Fibroblast of the aortic adventitia (primary cell): ENCODE data around the gene ITGBL1. TPM values are rescaled to one million over a fixed set of nuclear protein-coding genes. Genes with fewer than 3 reads are reported as not detected.

Source experiments
- DNase-seq: peaks from one replicate; pipeline ENCODE4 v3.0.0-alpha.2; 2010; ENCODE audit warnings: low read depth
- H3K4me3 ChIP-seq: 2 replicates; pipeline ENCODE4 v1.5.1; 2011; ENCODE audit warnings: low read depth, mild to moderate bottlenecking, control low read depth, low read length, moderate library complexity
- CTCF ChIP-seq: IDR thresholded peaks from 2 replicates; pipeline ENCODE4 v1.5.1; 2011; ENCODE audit warnings: mild to moderate bottlenecking, low read length, control low read depth, inconsistent platforms; ENCODE audit not compliant: insufficient read depth
- total RNA-seq: library from RNA; depleted of rRNA; stranded (reverse); fragments of >200 nt; gene quantifications from 2 replicates; pipeline ENCODE4 v1.2.3, GENCODE V29; 2012; ENCODE audit warnings: low replicate concordance

Gene ITGBL1
- total RNA-seq, 1 donor, result 167 TPM

- TF ChIP-seq CTCF, result no peak
- peak overlapping the region; percentile 69 for H3K4me3 ChIP-seq
- no peak for DNase-seq
These were observed 36.9 kb upstream of the ITGBL1 start for GRCh38 chr13:101415358-101416174.

- TF ChIP-seq CTCF, result no peak
- H3K4me3 ChIP-seq, result peak within 1 kb of the TSS; percentile 69
- peak; percentile 13 for DNase-seq
These were observed 36.1 kb upstream of the ITGBL1 start, which contains the start of gene NALCN for GRCh38 chr13:101416181-101417042. Gene NALCN, minus strand, starts transcription at chr13:101416508. Its CDS starts 17,382 bp downstream, at chr13:101399126.

- no peak for TF ChIP-seq CTCF
- peak overlapping the region; percentile 69 for H3K4me3 ChIP-seq
These were observed 35.5 kb upstream of the ITGBL1 start for GRCh38 chr13:101417043-101417406.

GRCh38 chr13:101417501-101417900 is 35.0 kb upstream of the ITGBL1 start:
- H3K4me3 ChIP-seq, result no peak overlapping the region
- TF ChIP-seq CTCF, result no peak
- DNase-seq, result no peak

More at GRCh38 chr13:101417043-101417406, 35.5 kb upstream of the ITGBL1 start:
- peak; percentile 67 for DNase-seq

- no peak for TF ChIP-seq CTCF
- DNase-seq, result no peak
- no peak overlapping the region for H3K4me3 ChIP-seq
These were observed 28.6 kb upstream of the ITGBL1 start for GRCh38 chr13:101423872-101424271.

- H3K4me3 ChIP-seq, result no peak overlapping the region
- DNase-seq, result no peak
- no peak for TF ChIP-seq CTCF
These were observed 27.9 kb upstream of the ITGBL1 start for GRCh38 chr13:101424381-101425155.
